Neural progenitor cell (in vitro differentiated cells): ENCODE data around the gene CTRB1. TPM values are rescaled to one million over a fixed set of nuclear protein-coding genes. Genes with fewer than 3 reads are reported as not detected.

Experiments
- DNase-seq: peaks from one replicate; pipeline ENCODE4 v3.0.0-alpha.2; 2016; ENCODE audit warnings: low spot score
- H2AFZ ChIP-seq: fragments of 200-600 bp; sonication (generic); replicated peaks from 2 replicates; pipeline ENCODE4 v1.6.1; 2016; ENCODE audit warnings: antibody characterized with exemption
- H3F3A ChIP-seq: fragments of 200-600 bp; sonication (generic); 2 replicates; pipeline ENCODE4 v1.6.1; 2016; ENCODE audit warnings: antibody characterized with exemption, low read depth
- H3K27ac ChIP-seq: fragments of 200-600 bp; sonication (generic); 2 replicates; pipeline ENCODE4 v1.5.1; 2016; ENCODE audit warnings: mild to moderate bottlenecking
- H3K27me3 ChIP-seq: fragments of 200-600 bp; sonication (generic); 2 replicates; pipeline ENCODE4 v1.6.1; 2016; ENCODE audit warnings: mild to moderate bottlenecking, moderate library complexity
- H3K36me3 ChIP-seq: fragments of 200-600 bp; sonication (generic); 2 replicates; pipeline ENCODE4 v1.5.1; 2016
- H3K4me1 ChIP-seq: fragments of 200-600 bp; sonication (generic); 2 replicates; pipeline ENCODE4 v1.6.1; 2016; ENCODE audit warnings: mixed run types
- H3K4me2 ChIP-seq: fragments of 200-600 bp; sonication (generic); 2 replicates; pipeline ENCODE4 v1.6.1; 2016
- H3K4me3 ChIP-seq: fragments of 200-600 bp; sonication (generic); 2 replicates; pipeline ENCODE4 v1.5.1; 2016
- H3K79me2 ChIP-seq: fragments of 200-600 bp; sonication (generic); 2 replicates; pipeline ENCODE4 v1.6.1; 2016; ENCODE audit warnings: low read depth
- H3K9ac ChIP-seq: fragments of 200-600 bp; sonication (generic); 2 replicates; pipeline ENCODE4 v1.6.1; 2016
- H3K9me3 ChIP-seq: fragments of 200-600 bp; sonication (generic); 2 replicates; pipeline ENCODE4 v1.5.1; 2016; ENCODE audit warnings: low read depth
- H4K20me1 ChIP-seq: fragments of 200-600 bp; sonication (generic); 2 replicates; pipeline ENCODE4 v1.6.1; 2016; ENCODE audit warnings: low read depth
- H3K27ac Mint-ChIP-seq: 3 replicates; pipeline ENCODE4 v1.8.0; 2021; ENCODE audit warnings: mixed read lengths
- H3K27me3 Mint-ChIP-seq: 2 replicates; pipeline ENCODE4 v1.8.0; 2022; ENCODE audit warnings: low read depth, mild to moderate bottlenecking, inconsistent platforms, moderate library complexity, mixed read lengths; ENCODE audit not compliant: insufficient read depth
- H3K36me3 Mint-ChIP-seq: 3 replicates; pipeline ENCODE4 v1.8.0; 2021; ENCODE audit warnings: mixed read lengths
- H3K4me1 Mint-ChIP-seq: 3 replicates; pipeline ENCODE4 v1.8.0; 2021; ENCODE audit warnings: mixed read lengths
- H3K4me3 Mint-ChIP-seq: 3 replicates; pipeline ENCODE4 v1.8.0; 2021; ENCODE audit warnings: mild to moderate bottlenecking, moderate library complexity, mixed read lengths
- H3K9me3 Mint-ChIP-seq: 3 replicates; pipeline ENCODE4 v1.8.0; 2020; ENCODE audit warnings: mixed read lengths
- EZH2 ChIP-seq: fragments of 200-600 bp; sonication (generic); IDR thresholded peaks from 2 replicates; pipeline ENCODE4 v1.6.1; 2017; ENCODE audit warnings: antibody characterized with exemption, mild to moderate bottlenecking, moderate library complexity
- EZH2phosphoT487 ChIP-seq: fragments of 200-600 bp; sonication (generic); IDR thresholded peaks from 2 replicates; pipeline ENCODE4 v1.6.1; 2017; ENCODE audit warnings: antibody characterized with exemption
- total RNA-seq: library from RNA; depleted of rRNA; stranded (reverse); fragments of >200 nt; gene quantifications from 2 replicates; pipeline ENCODE4 v1.2.3, GENCODE V29; 2015; ENCODE audit warnings: low replicate concordance
- TF ChIP-seq, protein P1 (sequence below): fragments of 200-600 bp; sonication (generic); IDR thresholded peaks from 2 replicates; pipeline ENCODE4 v1.5.1; 2017; ENCODE audit warnings: antibody characterized with exemption, mild to moderate bottlenecking

Gene CTRB1
- total RNA-seq, 1 donor from 2014 or later: not detected

GRCh38 chr16:75248142-75248535 is 29.4 kb downstream of the CTRB1 start:
- Mint-ChIP-seq H3K36me3 (peaks cover 7% of the 10 kb centered on the region), H3K27me3 (peaks cover 10% of the 10 kb centered on the region), H3K4me1 (peaks cover 80% of the 10 kb centered on the region), H3K27ac (peak overlapping the region; percentile 65), H3K4me3 (no peak overlapping the region), H3K9me3 (no peaks in the 10 kb centered on the region)
- Histone ChIP-seq H3F3A (peaks cover 18% of the 10 kb centered on the region), H2AFZ (no peak overlapping the region), H3K36me3 (no peaks in the 10 kb centered on the region), H3K9ac (no peak overlapping the region), H3K4me1 (peaks cover 47% of the 10 kb centered on the region), H3K27ac (no peak overlapping the region), H3K27me3 (peaks cover 11% of the 10 kb centered on the region), H3K4me2 (no peak overlapping the region), H3K9me3 (no peaks in the 10 kb centered on the region), H4K20me1 (peaks cover 95% of the 10 kb centered on the region), H3K4me3 (no peak overlapping the region), H3K79me2 (peaks cover 80% of the 10 kb centered on the region)
- TF ChIP-seq EZH2phosphoT487: no peak
- TF ChIP-seq EZH2: no peak
- TF ChIP-seq, protein P1, sequence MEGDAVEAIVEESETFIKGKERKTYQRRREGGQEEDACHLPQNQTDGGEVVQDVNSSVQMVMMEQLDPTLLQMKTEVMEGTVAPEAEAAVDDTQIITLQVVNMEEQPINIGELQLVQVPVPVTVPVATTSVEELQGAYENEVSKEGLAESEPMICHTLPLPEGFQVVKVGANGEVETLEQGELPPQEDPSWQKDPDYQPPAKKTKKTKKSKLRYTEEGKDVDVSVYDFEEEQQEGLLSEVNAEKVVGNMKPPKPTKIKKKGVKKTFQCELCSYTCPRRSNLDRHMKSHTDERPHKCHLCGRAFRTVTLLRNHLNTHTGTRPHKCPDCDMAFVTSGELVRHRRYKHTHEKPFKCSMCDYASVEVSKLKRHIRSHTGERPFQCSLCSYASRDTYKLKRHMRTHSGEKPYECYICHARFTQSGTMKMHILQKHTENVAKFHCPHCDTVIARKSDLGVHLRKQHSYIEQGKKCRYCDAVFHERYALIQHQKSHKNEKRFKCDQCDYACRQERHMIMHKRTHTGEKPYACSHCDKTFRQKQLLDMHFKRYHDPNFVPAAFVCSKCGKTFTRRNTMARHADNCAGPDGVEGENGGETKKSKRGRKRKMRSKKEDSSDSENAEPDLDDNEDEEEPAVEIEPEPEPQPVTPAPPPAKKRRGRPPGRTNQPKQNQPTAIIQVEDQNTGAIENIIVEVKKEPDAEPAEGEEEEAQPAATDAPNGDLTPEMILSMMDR: no peak
- no peak for DNase-seq

DNA sequence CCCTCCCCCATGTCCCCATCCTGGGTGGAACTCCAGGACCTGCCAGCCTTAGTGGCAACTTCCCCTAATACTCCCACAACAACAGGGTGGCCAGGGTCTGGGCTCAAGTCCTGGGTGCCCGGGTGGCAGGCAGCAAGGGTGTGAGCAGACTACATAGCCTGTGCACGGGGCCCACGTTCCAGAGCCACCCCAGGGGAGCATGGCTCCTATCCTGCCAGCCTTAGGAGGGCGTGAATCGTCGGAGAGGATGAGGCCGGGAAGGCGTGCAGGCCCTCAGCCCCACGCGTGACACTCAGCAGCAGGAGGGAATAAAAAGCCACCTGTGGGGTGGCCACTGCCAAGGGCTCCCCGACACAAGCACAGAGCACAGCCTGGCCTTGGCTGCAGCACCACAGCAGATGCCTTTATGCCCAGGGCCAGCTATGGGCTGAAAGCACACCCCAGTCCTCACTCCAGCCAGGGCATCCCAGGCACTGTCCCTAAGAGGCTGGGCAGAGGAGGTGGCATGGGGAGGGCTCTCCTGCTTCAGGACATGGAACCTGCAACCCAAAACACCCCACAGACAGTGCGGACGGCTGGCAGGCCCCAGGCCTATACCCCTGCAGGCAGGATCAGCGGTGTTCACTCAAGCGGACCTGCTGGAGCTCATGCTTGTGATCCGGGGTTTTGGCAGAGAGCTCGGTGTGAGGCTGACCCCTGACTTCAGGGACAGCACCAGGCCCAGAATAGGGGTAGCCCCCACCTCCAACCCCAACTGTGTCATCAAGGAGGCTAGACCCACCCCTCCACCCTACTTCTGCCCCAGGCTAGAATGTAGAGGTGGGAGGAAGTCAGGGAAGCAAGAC is 30.0 kb downstream of the CTRB1 start:
- Histone ChIP-seq H3K4me3 (no peak overlapping the region), H3K36me3 (no peaks in the 10 kb centered on the region), H3K27ac (no peak overlapping the region), H2AFZ (no peak overlapping the region), H3K27me3 (peaks cover 11% of the 10 kb centered on the region), H3F3A (peaks cover 24% of the 10 kb centered on the region), H3K79me2 (peaks cover 77% of the 10 kb centered on the region), H3K9ac (no peak overlapping the region), H3K4me1 (peaks cover 54% of the 10 kb centered on the region), H3K4me2 (no peak overlapping the region), H4K20me1 (peaks cover 94% of the 10 kb centered on the region), H3K9me3 (no peaks in the 10 kb centered on the region)
- DNase-seq: no peak
- peaks cover 80% of the 10 kb centered on the region for H3K4me1 Mint-ChIP-seq
- no peak overlapping the region for H3K27ac Mint-ChIP-seq
- no peaks in the 10 kb centered on the region for H3K9me3 Mint-ChIP-seq
- H3K36me3 Mint-ChIP-seq: peaks cover 4% of the 10 kb centered on the region
- peaks cover 10% of the 10 kb centered on the region for H3K27me3 Mint-ChIP-seq
- H3K4me3 Mint-ChIP-seq: peak overlapping the region; percentile 27
- no peak for TF ChIP-seq EZH2
- TF ChIP-seq EZH2phosphoT487: no peak

- H3K27me3 Mint-ChIP-seq: peaks cover 10% of the 10 kb centered on the region
- Histone ChIP-seq H3K9ac (no peak overlapping the region), H3K27me3 (peaks cover 11% of the 10 kb centered on the region), H3K27ac (no peak overlapping the region), H4K20me1 (peaks cover 94% of the 10 kb centered on the region), H3K4me1 (peaks cover 47% of the 10 kb centered on the region), H3K36me3 (no peaks in the 10 kb centered on the region), H3K4me2 (peak overlapping the region; percentile 99), H2AFZ (no peak overlapping the region), H3K79me2 (peaks cover 76% of the 10 kb centered on the region), H3K9me3 (no peaks in the 10 kb centered on the region), H3F3A (peaks cover 24% of the 10 kb centered on the region), H3K4me3 (no peak overlapping the region)
- H3K27ac Mint-ChIP-seq: no peak overlapping the region
- H3K36me3 Mint-ChIP-seq: peaks cover 4% of the 10 kb centered on the region
- peak overlapping the region; percentile 88 for H3K4me3 Mint-ChIP-seq
- H3K4me1 Mint-ChIP-seq: peaks cover 77% of the 10 kb centered on the region
- DNase-seq: no peak
- TF ChIP-seq EZH2 (no peak), EZH2phosphoT487 (no peak)
- H3K9me3 Mint-ChIP-seq: no peaks in the 10 kb centered on the region
Measured at GRCh38 chr16:75249441-75249840, 30.7 kb downstream of the CTRB1 start.

GRCh38 chr16:75250089-75250808 is 31.5 kb downstream of the CTRB1 start:
- Histone ChIP-seq H4K20me1 (peaks cover 93% of the 10 kb centered on the region), H3F3A (peaks cover 30% of the 10 kb centered on the region), H3K27me3 (peaks cover 11% of the 10 kb centered on the region), H3K27ac (no peak overlapping the region), H3K4me3 (peak overlapping the region; percentile 90), H3K79me2 (peaks cover 71% of the 10 kb centered on the region), H3K4me2 (peak overlapping the region; percentile 99), H3K9me3 (no peaks in the 10 kb centered on the region), H3K36me3 (no peaks in the 10 kb centered on the region), H3K9ac (peak overlapping the region; percentile 72), H3K4me1 (peaks cover 39% of the 10 kb centered on the region), H2AFZ (no peak overlapping the region)
- Mint-ChIP-seq H3K27me3 (peaks cover 13% of the 10 kb centered on the region), H3K4me3 (peak overlapping the region; percentile 88), H3K9me3 (no peaks in the 10 kb centered on the region), H3K27ac (peak overlapping the region; percentile 37), H3K36me3 (peaks cover 4% of the 10 kb centered on the region), H3K4me1 (peaks cover 76% of the 10 kb centered on the region)
- TF ChIP-seq EZH2 (no peak), EZH2phosphoT487 (no peak)
- TF ChIP-seq, protein P1: no peak
- no peak for DNase-seq
